ENCODE measurements around the gene CAMKMT. TPM values are rescaled to one million over a fixed set of nuclear protein-coding genes. Genes with fewer than 3 reads are reported as not detected.

The CAMKMT gene
- total RNA-seq, 4 donors from 2014 or later = 9.8 to 33.0 (median 18.7) TPM

GRCh38 chr2:44768438-44769236 lies 406.9 kb downstream of the CAMKMT start:
- H3K27ac ChIP-seq = no peak overlapping the region
- TF ChIP-seq, protein P1, sequence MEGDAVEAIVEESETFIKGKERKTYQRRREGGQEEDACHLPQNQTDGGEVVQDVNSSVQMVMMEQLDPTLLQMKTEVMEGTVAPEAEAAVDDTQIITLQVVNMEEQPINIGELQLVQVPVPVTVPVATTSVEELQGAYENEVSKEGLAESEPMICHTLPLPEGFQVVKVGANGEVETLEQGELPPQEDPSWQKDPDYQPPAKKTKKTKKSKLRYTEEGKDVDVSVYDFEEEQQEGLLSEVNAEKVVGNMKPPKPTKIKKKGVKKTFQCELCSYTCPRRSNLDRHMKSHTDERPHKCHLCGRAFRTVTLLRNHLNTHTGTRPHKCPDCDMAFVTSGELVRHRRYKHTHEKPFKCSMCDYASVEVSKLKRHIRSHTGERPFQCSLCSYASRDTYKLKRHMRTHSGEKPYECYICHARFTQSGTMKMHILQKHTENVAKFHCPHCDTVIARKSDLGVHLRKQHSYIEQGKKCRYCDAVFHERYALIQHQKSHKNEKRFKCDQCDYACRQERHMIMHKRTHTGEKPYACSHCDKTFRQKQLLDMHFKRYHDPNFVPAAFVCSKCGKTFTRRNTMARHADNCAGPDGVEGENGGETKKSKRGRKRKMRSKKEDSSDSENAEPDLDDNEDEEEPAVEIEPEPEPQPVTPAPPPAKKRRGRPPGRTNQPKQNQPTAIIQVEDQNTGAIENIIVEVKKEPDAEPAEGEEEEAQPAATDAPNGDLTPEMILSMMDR (IDR thresholded peaks at IDR 0.05) = no peak
- no peak for TF ChIP-seq POLR2A (IDR thresholded peaks at IDR 0.05)
- no peaks in the 10 kb centered on the region for H3K4me1 ChIP-seq
- no peaks in the 10 kb centered on the region for H3K9me3 ChIP-seq
- no peaks in the 10 kb centered on the region for H3K36me3 ChIP-seq
- no peak overlapping the region for H3K4me3 ChIP-seq
- no peak for DNase-seq
- no peaks in the 10 kb centered on the region for H3K27me3 ChIP-seq

DNA sequence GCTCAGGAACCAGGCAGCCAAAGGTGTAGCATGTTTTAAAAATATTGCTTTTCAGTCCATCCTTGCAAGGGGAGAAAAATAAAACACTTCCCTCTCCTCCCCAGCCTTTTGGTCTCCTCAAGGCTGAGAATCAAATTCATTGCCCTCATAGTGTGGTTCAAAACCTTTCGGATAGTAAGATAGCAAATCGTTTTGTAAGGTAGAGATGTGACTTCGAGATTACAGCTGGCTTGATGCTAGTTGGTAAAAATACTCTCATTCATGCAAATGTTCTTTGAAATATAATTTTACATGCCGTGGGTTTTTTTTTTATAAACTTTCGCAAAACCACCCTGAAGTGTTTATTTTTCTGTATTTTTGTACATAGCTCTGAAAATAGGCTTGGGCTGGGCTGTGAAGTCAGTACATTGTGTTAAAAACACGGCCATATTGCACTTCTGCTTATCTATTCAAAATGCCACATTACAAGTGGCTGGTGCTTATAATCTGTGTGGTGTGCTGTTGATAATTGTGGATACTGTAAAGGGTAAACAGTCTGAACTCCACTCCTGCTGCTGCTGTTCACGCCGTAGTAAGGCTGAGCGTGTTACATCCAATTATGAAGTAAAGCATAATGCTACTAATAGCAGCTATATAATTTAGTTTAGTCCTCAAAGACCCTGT lies 407.7 kb downstream of the CAMKMT start:
- H3K27ac ChIP-seq = no peak overlapping the region
- TF ChIP-seq, protein P1 (IDR thresholded peaks at IDR 0.05) = no peak
- TF ChIP-seq POLR2A (IDR thresholded peaks at IDR 0.05) = no peak

DNA sequence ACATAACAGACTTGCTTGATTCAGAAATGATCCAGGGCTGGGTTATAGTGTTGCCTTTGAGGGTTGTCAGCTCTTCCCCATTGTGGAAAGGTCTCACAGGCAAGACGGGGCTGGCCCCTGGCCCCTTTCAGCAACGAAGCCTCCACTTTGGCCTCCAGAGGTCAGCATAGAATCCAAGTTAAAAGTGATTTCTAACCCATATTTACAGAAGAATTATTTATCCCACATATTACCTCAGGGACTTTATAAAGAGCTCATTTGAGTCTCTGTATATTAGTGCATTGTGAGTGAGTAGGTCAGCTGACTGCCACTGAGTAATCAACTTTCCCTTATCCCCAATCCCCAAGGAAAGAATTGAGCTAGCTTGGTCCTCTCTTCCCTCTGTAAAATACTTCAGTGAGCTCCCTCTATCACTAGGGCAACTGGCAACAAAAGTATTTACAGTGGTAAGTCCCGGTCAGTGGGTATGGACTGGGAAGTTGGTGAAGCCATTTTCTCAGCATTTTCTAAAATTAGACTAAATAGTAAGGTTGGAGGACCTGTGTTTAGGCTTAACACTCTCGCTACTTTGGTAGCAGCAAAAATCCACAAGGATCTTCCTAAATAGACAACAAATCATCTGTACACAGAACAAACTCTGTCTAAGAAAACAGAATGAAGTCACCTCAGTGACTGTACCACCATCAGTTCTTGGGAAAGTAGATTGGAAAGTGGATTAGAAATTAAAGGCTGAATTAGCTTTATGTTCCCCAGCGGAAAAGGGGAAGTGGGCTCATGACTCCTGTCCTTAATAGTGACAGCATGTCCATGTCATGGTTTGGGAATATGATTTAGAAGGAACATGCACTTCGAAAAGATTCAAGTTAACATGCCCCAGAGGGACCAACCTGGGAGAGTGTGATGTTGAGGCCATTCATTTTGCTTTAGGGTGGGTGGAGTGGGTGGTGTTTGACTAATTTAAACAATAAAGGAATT lies 408.8 kb downstream of the CAMKMT start:
- Histone ChIP-seq H3K36me3 (no peaks in the 10 kb centered on the region), H3K4me1 (no peaks in the 10 kb centered on the region), H3K9me3 (no peaks in the 10 kb centered on the region), H3K4me3 (no peak overlapping the region), H3K27ac (no peak overlapping the region), H3K27me3 (no peaks in the 10 kb centered on the region)
- TF ChIP-seq, protein P1 (IDR thresholded peaks at IDR 0.05) = no peak
- no peak for TF ChIP-seq POLR2A (IDR thresholded peaks at IDR 0.05)
- no peak for DNase-seq

More for the DNA sequence above, 407.7 kb downstream of the CAMKMT start:
- Histone ChIP-seq H3K9me3 (no peaks in the 10 kb centered on the region), H3K27me3 (no peaks in the 10 kb centered on the region), H3K36me3 (no peaks in the 10 kb centered on the region), H3K4me1 (no peaks in the 10 kb centered on the region), H3K4me3 (no peak overlapping the region)
- no peak for DNase-seq

DNA sequence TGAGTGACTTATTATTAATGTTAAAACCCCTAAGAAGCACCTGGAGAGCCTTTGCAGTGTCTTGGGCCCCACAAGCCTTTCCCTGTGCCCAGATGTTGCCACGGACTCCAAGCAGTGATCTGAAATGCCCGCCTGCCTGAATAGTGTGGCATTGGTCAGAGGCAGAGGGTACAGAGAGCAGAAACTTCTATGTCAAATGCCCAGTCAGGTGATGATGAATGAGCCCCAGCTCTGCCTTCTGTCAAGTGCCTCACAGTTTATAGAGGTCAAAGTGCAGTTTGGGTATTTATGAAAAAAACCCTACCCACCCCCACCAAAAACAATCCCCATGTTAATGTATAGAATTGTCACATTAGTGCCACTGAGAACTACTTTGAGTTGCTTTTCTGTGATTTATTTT lies 409.8 kb downstream of the CAMKMT start:
- TF ChIP-seq POLR2A (IDR thresholded peaks at IDR 0.05) = no peak
- TF ChIP-seq, protein P1 (IDR thresholded peaks at IDR 0.05) = no peak

DNA sequence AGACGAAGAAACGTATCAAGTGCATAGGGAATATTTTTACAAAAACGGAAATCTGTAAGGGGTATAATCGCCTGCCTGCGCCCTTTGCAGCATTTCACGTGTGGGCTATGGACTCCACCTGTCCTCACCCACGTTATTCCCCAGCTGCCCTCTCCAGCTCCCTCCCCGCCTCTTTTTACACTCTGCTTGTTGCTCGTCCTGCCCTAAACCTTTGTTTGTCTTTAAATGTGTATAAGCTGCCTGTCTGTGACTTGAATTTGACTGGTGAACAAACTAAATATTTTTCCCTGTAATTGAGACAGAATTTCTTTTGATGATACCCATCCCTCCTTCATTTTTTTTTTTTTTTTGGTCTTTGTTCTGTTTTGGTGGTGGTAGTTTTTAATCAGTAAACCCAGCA lies 410.4 kb downstream of the CAMKMT start:
- DNase-seq = no peak
- no peak for TF ChIP-seq POLR2A (IDR thresholded peaks at IDR 0.05)
- TF ChIP-seq, protein P1 (IDR thresholded peaks at IDR 0.05) = no peak
- Histone ChIP-seq H3K4me1 (no peaks in the 10 kb centered on the region), H3K36me3 (no peaks in the 10 kb centered on the region), H3K9me3 (no peaks in the 10 kb centered on the region), H3K27ac (no peak overlapping the region), H3K4me3 (no peak overlapping the region), H3K27me3 (no peaks in the 10 kb centered on the region)

More for the DNA sequence above, 409.8 kb downstream of the CAMKMT start:
- Histone ChIP-seq H3K4me1 (no peaks in the 10 kb centered on the region), H3K9me3 (no peaks in the 10 kb centered on the region), H3K27ac (no peak overlapping the region), H3K27me3 (no peaks in the 10 kb centered on the region), H3K4me3 (no peak overlapping the region), H3K36me3 (no peaks in the 10 kb centered on the region)
- no peak for DNase-seq

Measured in Peyer's patch (tissue), 4 donors.